ENCODE measurements around the gene CPE. TPM values are rescaled to one million over a fixed set of nuclear protein-coding genes. Genes with fewer than 3 reads are reported as not detected.

The CPE gene
- total and polyA plus RNA-seq, 10 of the 15 experiments (the other 5 are each of a cell fraction or from before 2014, with no cell fraction given) = 0.05 to 0.14 TPM; not detected in 8

DNA sequence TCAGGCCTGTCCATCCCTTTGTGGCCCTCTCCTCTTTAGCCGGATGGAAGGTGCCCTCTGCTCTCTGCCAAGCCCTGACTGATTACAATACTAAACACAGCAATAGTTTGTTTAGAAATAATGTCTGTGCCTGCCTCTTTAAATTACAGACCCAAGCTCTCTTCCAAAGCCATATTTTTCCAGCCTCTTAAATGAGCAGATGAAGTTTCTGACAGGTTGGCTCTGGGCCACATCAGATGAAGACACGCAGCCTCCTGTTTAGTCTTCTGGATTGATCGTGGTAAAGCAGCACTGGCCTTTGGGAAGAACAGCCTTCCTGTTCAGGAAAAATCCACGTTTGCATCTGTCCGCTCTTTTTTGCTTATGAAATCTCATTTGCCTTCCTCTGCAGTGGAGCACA is 133.6 kb downstream of the CPE start:
- no peak for FAIRE-seq
- H3K27me3 ChIP-seq (replicated peaks in 1 of 2; ENCODE audit: control insufficient read depth in 2 of 2, insufficient read depth in 2 of 2, low read length in 1 of 2) = no peaks in the 10 kb centered on the region; a peak in 1 of 4 replicates
- H3K4me2 ChIP-seq (ENCODE audit: control insufficient read depth, insufficient read depth) = no peak overlapping the region
- DNase-seq (ENCODE audit: low read depth, low spot score) = no peak
- H3K79me2 ChIP-seq (ENCODE audit: control insufficient read depth, insufficient read depth, low read length) = no peaks in the 10 kb centered on the region
- no peaks in the 10 kb centered on the region for H4K20me1 ChIP-seq (ENCODE audit: control insufficient read depth, insufficient read depth)
- H3K9me3 ChIP-seq (replicated peaks; ENCODE audit: control insufficient read depth, insufficient read depth, low read length) = no peaks in the 10 kb centered on the region
- ChIA-PET CTCF (no interaction called here), POLR2A (no interaction called here), RAD21 (ENCODE audit: unreplicated experiment) (interaction anchor here (1.0 kb wide), 1 partner anchor 19 kb away, joined by 4 read pairs; no protein-coding TSS in a partner anchor), SMC1A (ENCODE audit: uncharacterized antibody, unreplicated experiment) (no interaction called here)
- H3K4me3 ChIP-seq = no peak overlapping the region
- H3K9ac ChIP-seq (ENCODE audit: control insufficient read depth, insufficient read depth, low read length) = no peak overlapping the region
- H3K27ac ChIP-seq (ENCODE audit: control insufficient read depth, insufficient read depth) = no peak overlapping the region
- TF ChIP-seq, protein P1, sequence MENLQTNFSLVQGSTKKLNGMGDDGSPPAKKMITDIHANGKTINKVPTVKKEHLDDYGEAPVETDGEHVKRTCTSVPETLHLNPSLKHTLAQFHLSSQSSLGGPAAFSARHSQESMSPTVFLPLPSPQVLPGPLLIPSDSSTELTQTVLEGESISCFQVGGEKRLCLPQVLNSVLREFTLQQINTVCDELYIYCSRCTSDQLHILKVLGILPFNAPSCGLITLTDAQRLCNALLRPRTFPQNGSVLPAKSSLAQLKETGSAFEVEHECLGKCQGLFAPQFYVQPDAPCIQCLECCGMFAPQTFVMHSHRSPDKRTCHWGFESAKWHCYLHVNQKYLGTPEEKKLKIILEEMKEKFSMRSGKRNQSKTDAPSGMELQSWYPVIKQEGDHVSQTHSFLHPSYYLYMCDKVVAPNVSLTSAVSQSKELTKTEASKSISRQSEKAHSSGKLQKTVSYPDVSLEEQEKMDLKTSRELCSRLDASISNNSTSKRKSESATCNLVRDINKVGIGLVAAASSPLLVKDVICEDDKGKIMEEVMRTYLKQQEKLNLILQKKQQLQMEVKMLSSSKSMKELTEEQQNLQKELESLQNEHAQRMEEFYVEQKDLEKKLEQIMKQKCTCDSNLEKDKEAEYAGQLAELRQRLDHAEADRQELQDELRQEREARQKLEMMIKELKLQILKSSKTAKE (IDR thresholded peaks at IDR 0.05; ENCODE audit: low read depth, poor library complexity, severe bottlenecking) = no peak
- TF ChIP-seq, protein P2, sequence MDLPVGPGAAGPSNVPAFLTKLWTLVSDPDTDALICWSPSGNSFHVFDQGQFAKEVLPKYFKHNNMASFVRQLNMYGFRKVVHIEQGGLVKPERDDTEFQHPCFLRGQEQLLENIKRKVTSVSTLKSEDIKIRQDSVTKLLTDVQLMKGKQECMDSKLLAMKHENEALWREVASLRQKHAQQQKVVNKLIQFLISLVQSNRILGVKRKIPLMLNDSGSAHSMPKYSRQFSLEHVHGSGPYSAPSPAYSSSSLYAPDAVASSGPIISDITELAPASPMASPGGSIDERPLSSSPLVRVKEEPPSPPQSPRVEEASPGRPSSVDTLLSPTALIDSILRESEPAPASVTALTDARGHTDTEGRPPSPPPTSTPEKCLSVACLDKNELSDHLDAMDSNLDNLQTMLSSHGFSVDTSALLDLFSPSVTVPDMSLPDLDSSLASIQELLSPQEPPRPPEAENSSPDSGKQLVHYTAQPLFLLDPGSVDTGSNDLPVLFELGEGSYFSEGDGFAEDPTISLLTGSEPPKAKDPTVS (IDR thresholded peaks at IDR 0.05; ENCODE audit: low read depth, low read length) = no peak
- TF ChIP-seq ZNF217 (IDR thresholded peaks at IDR 0.05) (no peak), ASH2L (IDR thresholded peaks at IDR 0.05; ENCODE audit: borderline replicate concordance, low read depth) (no peak), RAD51 (IDR thresholded peaks at IDR 0.05) (no peak), NR2C2 (IDR thresholded peaks at IDR 0.05; ENCODE audit: borderline replicate concordance, control insufficient read depth, insufficient read length, low read depth) (no peak), MYB (IDR thresholded peaks at IDR 0.05; ENCODE audit: borderline replicate concordance, low read depth, low read length) (no peak), MEF2A (IDR thresholded peaks at IDR 0.05; ENCODE audit: insufficient read depth, low read depth, low read length) (no peak), MXI1 (IDR thresholded peaks at IDR 0.05; ENCODE audit: low read depth, low read length) (no peak)
- TF ChIP-seq, protein P3, sequence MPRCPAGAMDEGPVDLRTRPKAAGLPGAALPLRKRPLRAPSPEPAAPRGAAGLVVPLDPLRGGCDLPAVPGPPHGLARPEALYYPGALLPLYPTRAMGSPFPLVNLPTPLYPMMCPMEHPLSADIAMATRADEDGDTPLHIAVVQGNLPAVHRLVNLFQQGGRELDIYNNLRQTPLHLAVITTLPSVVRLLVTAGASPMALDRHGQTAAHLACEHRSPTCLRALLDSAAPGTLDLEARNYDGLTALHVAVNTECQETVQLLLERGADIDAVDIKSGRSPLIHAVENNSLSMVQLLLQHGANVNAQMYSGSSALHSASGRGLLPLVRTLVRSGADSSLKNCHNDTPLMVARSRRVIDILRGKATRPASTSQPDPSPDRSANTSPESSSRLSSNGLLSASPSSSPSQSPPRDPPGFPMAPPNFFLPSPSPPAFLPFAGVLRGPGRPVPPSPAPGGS (IDR thresholded peaks at IDR 0.05; ENCODE audit: borderline replicate concordance, insufficient read depth, low read depth, low read length, poor library complexity, severe bottlenecking) = no peak
- TF ChIP-seq, protein P4, sequence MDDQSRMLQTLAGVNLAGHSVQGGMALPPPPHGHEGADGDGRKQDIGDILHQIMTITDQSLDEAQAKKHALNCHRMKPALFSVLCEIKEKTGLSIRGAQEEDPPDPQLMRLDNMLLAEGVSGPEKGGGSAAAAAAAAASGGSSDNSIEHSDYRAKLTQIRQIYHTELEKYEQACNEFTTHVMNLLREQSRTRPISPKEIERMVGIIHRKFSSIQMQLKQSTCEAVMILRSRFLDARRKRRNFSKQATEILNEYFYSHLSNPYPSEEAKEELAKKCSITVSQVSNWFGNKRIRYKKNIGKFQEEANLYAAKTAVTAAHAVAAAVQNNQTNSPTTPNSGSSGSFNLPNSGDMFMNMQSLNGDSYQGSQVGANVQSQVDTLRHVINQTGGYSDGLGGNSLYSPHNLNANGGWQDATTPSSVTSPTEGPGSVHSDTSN (IDR thresholded peaks at IDR 0.05; ENCODE audit: insufficient replicate concordance, low read depth, low read length) = no peak
- no TSS peak for BruUV-seq (replicated peaks)
- no peak for ATAC-seq
- no peaks in the 10 kb centered on the region for H3K4me1 ChIP-seq (ENCODE audit: control insufficient read depth, insufficient read depth, low read length)
- no peak overlapping the region for H2AFZ ChIP-seq (ENCODE audit: control insufficient read depth, low read depth, low read length)
- intact Hi-C loops (cut with micrococcal nuclease; ENCODE audit: unreplicated experiment) (no loop called here), in situ Hi-C loops (cut with MboI) (no loop called here)
- 22% methylated on average over 5 of the region's 5 CpGs for WGBS (ENCODE audit: insufficient coverage, insufficient replicate concordance, low lambda C conversion rate, missing lambda C conversion rate)
- H3K36me3 ChIP-seq (ENCODE audit: control insufficient read depth in 2 of 2, insufficient read depth in 2 of 2, low read length in 1 of 2) = no peaks in the 10 kb centered on the region

Measured in GM12878 (cell line).